Natural killer cell (primary cell): Measurements from ENCODE around the gene NFX1. TPM values are rescaled to one million over a fixed set of nuclear protein-coding genes. Genes with fewer than 3 reads are reported as not detected.

Experiments
- ATAC-seq, 3 donors: fragments of 150-1000 bp in 2 of 3; fragments of 200-7000 bp in 1 of 3; cut with Tn5 transposase; 1 replicate in 1 of 3; 2 replicates in 2 of 3; pipeline ENCODE4 v1.10.0; 2021; ENCODE audit warnings: mild to moderate bottlenecking in 2 of 3, moderate library complexity in 2 of 3
- DNase-seq, 2 donors: peaks; one replicate each; pipeline versions ENCODE4 v3.0.0 to v3.0.0-alpha.2; 2013 to 2021; ENCODE audit warnings: mixed read lengths in 1 of 2
- H3K27ac ChIP-seq: one replicate; pipeline ENCODE4 v1.5.1; 2013; ENCODE audit warnings: mild to moderate bottlenecking, low read length
- H3K27me3 ChIP-seq: one replicate; pipeline ENCODE4 v1.6.1; 2013; ENCODE audit warnings: low read length; ENCODE audit not compliant: control insufficient read depth, insufficient read depth
- H3K36me3 ChIP-seq: one replicate; pipeline ENCODE4 v1.6.1; 2013; ENCODE audit warnings: low read length; ENCODE audit not compliant: control insufficient read depth, insufficient read depth
- H3K4me1 ChIP-seq: one replicate; pipeline ENCODE4 v1.6.1; 2013; ENCODE audit warnings: low read length; ENCODE audit not compliant: control insufficient read depth, insufficient read depth
- H3K4me3 ChIP-seq: one replicate; pipeline ENCODE4 v1.5.1; 2013; ENCODE audit warnings: low read length
- H3K9me3 ChIP-seq: one replicate; pipeline ENCODE4 v1.6.1; 2013; ENCODE audit warnings: low read length; ENCODE audit not compliant: control insufficient read depth, insufficient read depth
- H3K27ac Mint-ChIP-seq, 2 donors: one replicate each; pipeline ENCODE4 v1.8.0; 2022; ENCODE audit warnings: mild to moderate bottlenecking in 2 of 2, mixed read lengths in 2 of 2, moderate library complexity in 1 of 2
- H3K27me3 Mint-ChIP-seq, 2 donors: one replicate each; pipeline ENCODE4 v1.8.0; 2022; ENCODE audit warnings: low read depth in 2 of 2, mixed read lengths in 2 of 2
- H3K36me3 Mint-ChIP-seq: one replicate; pipeline ENCODE4 v1.8.0; 2022; ENCODE audit warnings: mixed read lengths
- H3K4me1 Mint-ChIP-seq, 2 donors: one replicate each; pipeline ENCODE4 v1.8.0; 2022; ENCODE audit warnings: mixed read lengths in 2 of 2
- H3K4me3 Mint-ChIP-seq: one replicate; pipeline ENCODE4 v1.8.0; 2022; ENCODE audit warnings: mild to moderate bottlenecking, moderate library complexity, mixed read lengths
- H3K9me3 Mint-ChIP-seq, 2 donors: one replicate each; pipeline ENCODE4 v1.8.0; 2022; ENCODE audit warnings: mixed read lengths in 2 of 2
- CTCF ChIP-seq: fragments of 200-600 bp; IDR thresholded peaks from one replicate; pipeline ENCODE4 v1.8.0; 2022; ENCODE audit warnings: antibody characterized with exemption
- WGBS: methylation state at CpG from one replicate; pipeline ENCODE4 v1.1.7; 2013; ENCODE audit warnings: missing lambda C conversion rate; ENCODE audit not compliant: insufficient coverage; 5-methylcytosine and 5-hydroxymethylcytosine counted together
- intact Hi-C: fragments of 100-400 bp; cut with micrococcal nuclease; formaldehyde crosslinking; loops from one replicate; pipeline ENCODE4 v1.14.2; 2022
- total RNA-seq, 4 donors: library from RNA; stranded (reverse); fragments of 120-200 nt in 1 of 4; gene quantifications; one replicate each; pipeline versions ENCODE4 v1.2.3 to v1.2.4, GENCODE V29; 2013 to 2022

The NFX1 gene
- total RNA-seq, 3 donors from 2014 or later (not counting 1 experiment from before 2014, with no cell fraction given), result 33.0 to 38.8 (median 38.5) TPM

GRCh38 chr9:33408087-33408486 lies 117.8 kb downstream of the NFX1 start:
- no peaks in the 10 kb centered on the region for H3K9me3 ChIP-seq
- DNase-seq (no peak), ATAC-seq (no peak)
- no peaks in the 10 kb centered on the region for H3K4me1 Mint-ChIP-seq
- intact Hi-C loops, result loop anchor here (10.0 kb wide), 1 partner anchor 57 kb away; no protein-coding TSS in a partner anchor
- H3K36me3 Mint-ChIP-seq, result no peaks in the 10 kb centered on the region
- H3K4me1 ChIP-seq, result no peaks in the 10 kb centered on the region
- no peak overlapping the region for H3K27ac Mint-ChIP-seq
- WGBS, result 75% methylated on average over 5 of the region's 5 CpGs
- H3K4me3 ChIP-seq, result no peak overlapping the region
- H3K27ac ChIP-seq, result no peak overlapping the region
- no peaks in the 10 kb centered on the region for H3K9me3 Mint-ChIP-seq
- TF ChIP-seq CTCF, result no peak
- no peak overlapping the region for H3K4me3 Mint-ChIP-seq
- H3K27me3 Mint-ChIP-seq, result peaks cover 0 to 3% of the 10 kb centered on the region in 2 donors
- H3K27me3 ChIP-seq, result no peaks in the 10 kb centered on the region
- H3K36me3 ChIP-seq, result no peaks in the 10 kb centered on the region

DNA sequence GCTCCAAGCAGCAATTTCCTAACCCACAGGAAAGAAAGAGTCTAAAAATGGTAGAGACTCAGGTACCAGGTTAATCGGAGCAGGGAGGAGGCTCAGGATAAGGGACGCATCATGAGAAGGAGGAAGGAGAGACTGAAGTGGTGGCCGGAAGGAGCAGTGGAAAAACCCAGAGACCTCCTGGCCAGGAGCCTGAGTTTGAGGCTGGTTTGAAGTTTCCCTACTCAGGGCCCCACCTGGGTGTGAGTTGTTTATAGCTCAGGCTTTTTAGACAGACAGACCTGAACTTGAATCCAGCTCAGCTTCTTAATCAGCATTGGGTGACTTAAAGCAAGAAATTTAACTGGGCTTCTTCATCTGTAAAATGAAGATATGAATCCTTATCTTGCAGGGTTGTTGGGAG lies 124.0 kb downstream of the NFX1 start:
- intact Hi-C loops, result no loop called here
- H3K9me3 ChIP-seq, result no peaks in the 10 kb centered on the region
- ATAC-seq, result no peak
- peaks cover 0 to 15% of the 10 kb centered on the region in 2 donors for H3K4me1 Mint-ChIP-seq
- TF ChIP-seq CTCF, result no peak
- DNase-seq, result peak in 1 of 2 donors; percentile 39
- H3K36me3 Mint-ChIP-seq, result no peaks in the 10 kb centered on the region
- no peak overlapping the region for H3K4me3 ChIP-seq
- H3K36me3 ChIP-seq, result no peaks in the 10 kb centered on the region
- no peaks in the 10 kb centered on the region for H3K27me3 ChIP-seq
- H3K27ac ChIP-seq, result no peak overlapping the region
- H3K27ac Mint-ChIP-seq, result no peak overlapping the region
- no peaks in the 10 kb centered on the region for H3K9me3 Mint-ChIP-seq
- peaks cover 31% of the 10 kb centered on the region for H3K4me1 ChIP-seq
- peaks cover 0 to 6% of the 10 kb centered on the region in 2 donors for H3K27me3 Mint-ChIP-seq
- WGBS, result 35% methylated on average over 3 of the region's 3 CpGs
- H3K4me3 Mint-ChIP-seq, result no peak overlapping the region

GRCh38 chr9:33414889-33415500 lies 124.7 kb downstream of the NFX1 start:
- no peaks in the 10 kb centered on the region for H3K9me3 ChIP-seq
- no peak for ATAC-seq
- H3K36me3 ChIP-seq, result no peaks in the 10 kb centered on the region
- no peak overlapping the region for H3K4me3 ChIP-seq
- intact Hi-C loops, result no loop called here
- 93% methylated on average over 11 of the region's 13 CpGs for WGBS
- Mint-ChIP-seq H3K36me3 (no peaks in the 10 kb centered on the region), H3K27me3 (peaks cover 0 to 6% of the 10 kb centered on the region in 2 donors), H3K9me3 (no peaks in the 10 kb centered on the region), H3K4me1 (peaks cover 0 to 15% of the 10 kb centered on the region in 2 donors), H3K27ac (peak overlapping the region in 1 of 2 donors; percentile 17), H3K4me3 (no peak overlapping the region)
- no peak for TF ChIP-seq CTCF
- H3K4me1 ChIP-seq, result peaks cover 31% of the 10 kb centered on the region
- no peak overlapping the region for H3K27ac ChIP-seq
- H3K27me3 ChIP-seq, result no peaks in the 10 kb centered on the region
- peak in 1 of 2 donors; percentile 19 for DNase-seq
